Neural cell (in vitro differentiated cells): Measurements from ENCODE around the gene FBXL20. TPM values are rescaled to one million over a fixed set of nuclear protein-coding genes. Genes with fewer than 3 reads are reported as not detected.

Source experiments
- H2AFZ ChIP-seq: fragments of 200-600, 300-800 bp; sonication (generic), shearing (Covaris generic); 2 replicates; pipeline ENCODE4 v1.6.0; 2014; ENCODE audit warnings: low read depth, mild to moderate bottlenecking, antibody characterized with exemption, low read length, moderate library complexity
- H3F3A ChIP-seq: fragments of 200-600 bp; shearing (Covaris generic); 2 replicates; pipeline ENCODE4 v1.6.1; 2016; ENCODE audit warnings: mild to moderate bottlenecking, moderate library complexity, mixed read lengths, antibody characterized with exemption, low read length; ENCODE audit not compliant: insufficient read depth, poor library complexity, severe bottlenecking
- H3K27ac ChIP-seq: fragments of 200-600, 300-800 bp; sonication (generic), shearing (Covaris generic); 2 replicates; pipeline ENCODE4 v1.5.1; 2014; ENCODE audit warnings: mild to moderate bottlenecking, low read length, moderate library complexity
- H3K27me3 ChIP-seq: fragments of 300-800, 200-600 bp; sonication (generic), shearing (Covaris generic); 2 replicates; pipeline ENCODE4 v1.6.0; 2014; ENCODE audit warnings: mild to moderate bottlenecking, low read depth, low read length, moderate library complexity; ENCODE audit not compliant: insufficient read depth
- H3K36me3 ChIP-seq: fragments of 300-800, 200-600 bp; sonication (generic), shearing (Covaris generic); 2 replicates; pipeline ENCODE4 v1.5.1; 2014; ENCODE audit warnings: mild to moderate bottlenecking, antibody characterized with exemption, low read length, moderate library complexity; ENCODE audit not compliant: insufficient read depth
- H3K4me2 ChIP-seq: fragments of 300-800, 200-600 bp; sonication (generic), shearing (Covaris generic); 2 replicates; pipeline ENCODE4 v1.6.0; 2014; ENCODE audit warnings: mild to moderate bottlenecking, low read length
- H3K4me3 ChIP-seq: fragments of 300-800, 200-600 bp; sonication (generic), shearing (Covaris generic); 2 replicates; pipeline ENCODE4 v1.5.1; 2014; ENCODE audit warnings: mild to moderate bottlenecking, low read length, moderate library complexity
- H3K79me2 ChIP-seq: fragments of 200-600 bp; shearing (Covaris generic); replicated peaks from 2 replicates; pipeline ENCODE4 v1.6.0; 2014; ENCODE audit warnings: mild to moderate bottlenecking, low read length, moderate library complexity; ENCODE audit not compliant: insufficient read depth
- H3K9ac ChIP-seq: fragments of 300-800, 200-600 bp; sonication (generic), shearing (Covaris generic); 2 replicates; pipeline ENCODE4 v1.6.1; 2016; ENCODE audit warnings: mild to moderate bottlenecking, low read length, mixed read lengths
- H3K9me2 ChIP-seq: fragments of 200-600 bp; shearing (Covaris generic); 2 replicates; pipeline ENCODE4 v1.6.1; 2016; ENCODE audit warnings: mild to moderate bottlenecking, low read length, mixed read lengths; ENCODE audit not compliant: insufficient read depth
- H3K9me3 ChIP-seq: fragments of 200-600, 300-800 bp; sonication (generic), shearing (Covaris generic); 2 replicates; pipeline ENCODE4 v1.6.1; 2016; ENCODE audit warnings: mild to moderate bottlenecking, mixed run types, low read length, moderate library complexity, mixed read lengths
- H4K20me1 ChIP-seq: fragments of 200-600 bp; shearing (Covaris generic); 2 replicates; pipeline ENCODE4 v1.6.1; 2016; ENCODE audit warnings: mild to moderate bottlenecking, mixed run types; ENCODE audit not compliant: insufficient read depth
- CTCF ChIP-seq: fragments of 450-650 bp; IDR thresholded peaks from 2 replicates; pipeline ENCODE4 v1.5.1; 2014; ENCODE audit warnings: antibody characterized with exemption, mild to moderate bottlenecking, moderate library complexity; ENCODE audit not compliant: poor library complexity, severe bottlenecking
- EP300 ChIP-seq: fragments of 450-650 bp; conservative IDR thresholded peaks from 2 replicates; pipeline ENCODE4 v1.6.1; 2014; ENCODE audit warnings: antibody characterized with exemption, mild to moderate bottlenecking, moderate library complexity; ENCODE audit not compliant: poor library complexity, severe bottlenecking
- EZH2 ChIP-seq: fragments of 200-600, 300-800 bp; shearing (Covaris generic), sonication (generic); IDR thresholded peaks from 2 replicates; pipeline ENCODE4 v1.6.1; 2014; ENCODE audit warnings: antibody characterized with exemption, low read length, borderline replicate concordance, mild to moderate bottlenecking; ENCODE audit not compliant: insufficient read depth, poor library complexity, severe bottlenecking
- MXI1 ChIP-seq: fragments of 450-650 bp; conservative IDR thresholded peaks from 2 replicates; pipeline ENCODE4 v1.6.1; 2014; ENCODE audit warnings: antibody characterized with exemption, mild to moderate bottlenecking; ENCODE audit not compliant: poor library complexity, severe bottlenecking
- POLR2AphosphoS5 ChIP-seq: IDR thresholded peaks from 2 replicates; pipeline ENCODE4 v1.6.1; 2012
- RAD21 ChIP-seq: fragments of 450-650 bp; conservative IDR thresholded peaks from 2 replicates; pipeline ENCODE4 v1.6.1; 2014; ENCODE audit warnings: antibody characterized with exemption, mild to moderate bottlenecking, moderate library complexity
- REST ChIP-seq: IDR thresholded peaks from 2 replicates; pipeline ENCODE4 v1.6.1; 2012; ENCODE audit warnings: borderline replicate concordance
- SMC3 ChIP-seq: fragments of 450-650 bp; conservative IDR thresholded peaks from 2 replicates; pipeline ENCODE4 v1.6.1; 2014; ENCODE audit warnings: antibody characterized with exemption, mild to moderate bottlenecking, moderate library complexity; ENCODE audit not compliant: poor library complexity
- TAF1 ChIP-seq: IDR thresholded peaks from 2 replicates; pipeline ENCODE4 v1.6.1; 2012; ENCODE audit warnings: low read depth
- polyA plus RNA-seq: library from polyadenylated mRNA; depleted of rRNA; stranded (reverse); fragments of >200 nt; gene quantifications from 2 replicates; pipeline ENCODE4 v1.2.3, GENCODE V29; 2014

The FBXL20 gene
- polyA plus RNA-seq, 1 donor from 2014 or later = 12.0 TPM

- Histone ChIP-seq H3K27me3 (no peaks in the 10 kb centered on the region), H3K9ac (no peak overlapping the region), H4K20me1 (no peaks in the 10 kb centered on the region), H3K4me2 (no peak overlapping the region), H3K4me3 (no peak overlapping the region), H3K79me2 (no peaks in the 10 kb centered on the region), H2AFZ (no peak overlapping the region), H3K9me2 (no peaks in the 10 kb centered on the region), H3K36me3 (no peaks in the 10 kb centered on the region), H3F3A (no peaks in the 10 kb centered on the region), H3K27ac (no peak overlapping the region), H3K9me3 (no peaks in the 10 kb centered on the region)
- TF ChIP-seq SMC3 = no peak
- TF ChIP-seq EP300 = no peak
- no peak for TF ChIP-seq POLR2AphosphoS5
- TF ChIP-seq MXI1 = no peak
- no peak for TF ChIP-seq CTCF
- no peak for TF ChIP-seq RAD21
- no peak for TF ChIP-seq TAF1
- TF ChIP-seq EZH2 = no peak
- TF ChIP-seq REST = no peak
These were observed 164.4 kb downstream of the FBXL20 start for GRCh38 chr17:39236981-39237441.

- no peak overlapping the region for H2AFZ ChIP-seq
These were observed 164.9 kb downstream of the FBXL20 start for GRCh38 chr17:39236450-39236927.

More at GRCh38 chr17:39236450-39236927, 164.9 kb downstream of the FBXL20 start:
- H3K4me2 ChIP-seq = no peak overlapping the region
- H4K20me1 ChIP-seq = no peaks in the 10 kb centered on the region
- H3K36me3 ChIP-seq = no peaks in the 10 kb centered on the region
- H3K9me2 ChIP-seq = no peaks in the 10 kb centered on the region
- H3K79me2 ChIP-seq = no peaks in the 10 kb centered on the region
- no peak overlapping the region for H3K27ac ChIP-seq
- no peak overlapping the region for H3K9ac ChIP-seq
- no peak overlapping the region for H3K4me3 ChIP-seq
- no peaks in the 10 kb centered on the region for H3K27me3 ChIP-seq
- TF ChIP-seq SMC3 = no peak
- no peak for TF ChIP-seq REST
- no peak for TF ChIP-seq EP300
- no peak for TF ChIP-seq MXI1
- TF ChIP-seq POLR2AphosphoS5 = no peak
- TF ChIP-seq RAD21 = no peak
- no peak for TF ChIP-seq CTCF
- no peak for TF ChIP-seq TAF1
- TF ChIP-seq EZH2 = no peak
- H3F3A ChIP-seq = no peaks in the 10 kb centered on the region
- no peaks in the 10 kb centered on the region for H3K9me3 ChIP-seq
